ENCODE data around the gene CST7.
"Not testable (repeated sequence)": the region's sequence is repeated elsewhere in the genome, so short reads cannot be mapped to it uniquely, and the experiment has no call there.

CST7 gene

DNA sequence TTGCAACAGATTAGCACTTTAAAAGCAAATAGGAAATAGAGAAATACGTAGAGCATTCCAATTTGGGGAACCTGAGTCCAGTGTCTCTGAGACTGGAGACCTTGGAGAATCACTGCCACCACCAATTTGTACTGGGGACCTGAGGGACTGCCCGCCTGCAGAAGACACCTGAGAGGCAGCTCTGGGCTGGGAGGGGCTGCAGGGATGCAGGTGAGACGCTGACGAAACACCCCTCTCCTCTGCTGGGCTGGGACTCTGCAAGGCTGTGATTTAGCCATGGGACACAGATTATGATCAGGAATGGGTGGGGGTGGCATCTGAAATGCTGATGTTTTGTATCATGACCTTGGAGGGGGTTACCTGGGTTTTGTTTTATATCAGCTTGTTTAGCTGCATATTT lies 50.5 kb downstream of the CST7 start:
- DNase-seq, result no peak

DNA sequence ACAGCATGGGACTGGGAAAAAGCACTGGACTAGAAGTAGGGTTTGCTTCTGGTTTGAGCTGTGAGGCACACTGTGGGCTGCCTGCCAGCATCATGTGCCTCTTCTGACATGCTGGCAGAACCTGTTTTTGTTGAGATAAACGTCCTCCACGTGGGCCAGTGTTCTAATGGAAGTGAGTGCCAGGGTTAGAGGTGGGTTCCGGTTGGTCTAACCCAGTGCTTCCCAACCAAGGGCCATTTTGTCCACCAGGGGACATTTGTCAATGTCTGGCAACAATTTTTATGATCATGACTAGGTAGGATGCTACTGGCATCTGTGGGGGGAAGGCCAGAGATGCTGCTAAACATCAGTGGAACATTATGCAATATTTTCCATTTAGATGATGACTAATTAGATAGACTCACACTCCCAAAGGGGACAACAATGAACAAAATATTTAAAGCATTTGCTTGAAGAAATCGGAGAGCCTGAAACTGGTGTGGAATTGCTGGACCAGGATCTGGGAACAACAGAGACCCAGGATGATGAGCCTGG lies 51.3 kb downstream of the CST7 start:
- DNase-seq, result peak in 4 of 58 donors; percentile 23 to 70 (median 28)

DNA sequence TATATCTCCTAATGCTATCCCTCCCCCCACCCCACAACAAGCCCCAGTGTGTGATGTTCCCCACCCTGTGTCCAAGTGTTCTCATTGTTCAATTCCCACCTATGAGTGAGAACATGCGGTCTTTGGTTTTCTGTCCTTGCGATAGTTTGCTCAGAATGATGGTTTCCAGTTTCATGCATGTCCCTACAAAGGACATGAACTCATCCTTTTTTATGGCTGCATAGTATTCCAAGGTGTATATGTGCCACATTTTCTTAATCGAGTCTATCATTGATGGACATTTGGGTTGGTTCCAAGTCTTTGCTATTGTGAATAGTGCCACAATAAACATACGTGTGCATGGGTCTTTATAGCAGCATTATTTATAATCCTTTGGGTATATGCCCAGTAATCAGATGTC lies 52.3 kb downstream of the CST7 start:
- DNase-seq, result not testable (repeated sequence)

DNA sequence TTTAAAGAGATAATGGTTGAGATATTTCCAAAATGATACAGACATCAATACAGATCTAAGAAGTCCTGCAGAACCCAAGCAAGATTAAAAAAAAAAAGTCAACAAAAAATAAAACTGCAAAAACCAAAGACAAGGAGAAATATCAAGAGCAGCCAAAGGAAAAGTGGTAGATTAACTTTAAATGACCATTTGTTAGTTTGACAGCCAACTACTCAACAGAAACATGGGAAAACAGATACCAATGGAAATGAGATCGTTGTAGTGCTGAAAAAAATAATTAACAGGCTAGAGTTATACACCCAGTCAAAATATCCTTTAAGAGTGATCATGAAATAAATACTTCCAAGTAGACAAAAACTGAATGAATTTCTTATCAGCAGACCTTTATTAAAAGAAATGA lies 53.9 kb downstream of the CST7 start:
- no peak for DNase-seq

DNA sequence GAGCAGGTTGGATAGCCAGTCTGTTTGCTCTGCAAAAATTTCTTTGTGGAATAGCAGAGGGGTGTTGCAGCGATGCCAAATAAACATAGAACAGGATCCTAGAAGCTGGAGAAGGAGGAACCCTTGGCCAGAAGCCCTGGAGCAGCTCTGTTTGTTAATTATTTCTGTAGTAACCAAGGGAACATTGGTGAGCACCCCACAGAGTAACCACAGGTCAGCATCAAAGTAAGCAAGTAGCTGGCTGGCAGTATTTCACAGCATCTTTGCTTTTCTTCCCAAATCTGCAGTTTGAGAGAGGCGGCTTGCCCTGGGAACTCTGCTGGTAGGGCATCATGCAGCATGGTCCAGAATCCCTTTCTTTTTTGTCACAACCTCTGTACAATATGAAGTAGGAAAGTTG lies 56.2 kb downstream of the CST7 start:
- DNase-seq, result peak in 18 of 58 donors; percentile 21 to 82 (median 52)

DNA sequence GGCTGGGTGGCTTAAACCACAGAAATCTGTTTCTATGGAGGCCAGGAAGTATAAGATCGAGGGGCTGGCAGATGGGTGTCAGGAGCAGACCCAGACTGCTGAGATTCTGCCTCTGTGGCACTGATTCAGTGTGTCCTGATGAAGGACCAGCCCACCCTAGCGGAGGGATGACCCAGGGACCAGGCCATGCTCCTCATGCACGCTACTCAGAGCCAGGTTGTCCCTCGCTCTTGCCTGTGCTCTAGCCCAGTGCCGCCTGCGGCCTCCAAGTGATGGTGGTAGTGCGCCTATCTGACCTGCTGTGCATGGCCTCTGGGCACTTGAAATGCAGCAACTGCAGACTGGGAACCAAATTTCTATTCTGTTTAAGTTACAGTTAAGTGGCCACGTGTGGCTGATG lies 56.6 kb downstream of the CST7 start:
- no peak for DNase-seq

DNA sequence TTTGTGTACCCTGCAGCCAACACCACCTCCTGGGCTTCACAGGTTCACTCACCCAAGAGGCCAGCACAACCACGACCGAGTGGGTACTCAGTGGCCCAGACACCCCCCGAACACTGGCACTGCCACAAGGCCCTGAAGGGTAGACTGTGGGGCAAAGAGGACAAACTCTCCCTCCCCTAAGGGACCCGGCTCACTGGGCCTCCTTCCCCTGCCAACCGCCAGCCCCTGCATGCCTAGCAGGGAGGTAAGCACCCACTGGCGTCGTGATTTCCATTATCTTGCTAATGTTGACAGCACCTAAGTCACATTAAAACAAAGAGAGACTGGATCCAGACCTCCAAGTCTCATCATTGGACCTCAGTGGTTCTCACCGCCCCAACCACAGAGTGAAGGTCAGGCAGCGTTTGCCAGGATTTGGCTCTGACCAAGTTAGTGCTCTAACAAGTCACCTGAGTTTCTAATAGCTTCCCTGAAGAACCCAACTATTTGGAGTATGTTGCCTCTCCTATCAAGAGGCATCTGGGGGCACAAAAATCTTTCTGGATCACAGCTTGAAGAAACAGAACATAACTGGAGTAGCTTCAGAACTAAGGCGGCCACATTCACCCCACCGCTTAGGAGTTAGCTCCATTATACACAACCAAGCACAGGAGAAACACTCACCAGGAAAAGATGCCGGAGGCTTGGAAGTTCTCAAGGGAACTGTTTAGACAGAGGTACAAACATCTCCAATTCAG lies 57.5 kb downstream of the CST7 start:
- no peak for DNase-seq

DNA sequence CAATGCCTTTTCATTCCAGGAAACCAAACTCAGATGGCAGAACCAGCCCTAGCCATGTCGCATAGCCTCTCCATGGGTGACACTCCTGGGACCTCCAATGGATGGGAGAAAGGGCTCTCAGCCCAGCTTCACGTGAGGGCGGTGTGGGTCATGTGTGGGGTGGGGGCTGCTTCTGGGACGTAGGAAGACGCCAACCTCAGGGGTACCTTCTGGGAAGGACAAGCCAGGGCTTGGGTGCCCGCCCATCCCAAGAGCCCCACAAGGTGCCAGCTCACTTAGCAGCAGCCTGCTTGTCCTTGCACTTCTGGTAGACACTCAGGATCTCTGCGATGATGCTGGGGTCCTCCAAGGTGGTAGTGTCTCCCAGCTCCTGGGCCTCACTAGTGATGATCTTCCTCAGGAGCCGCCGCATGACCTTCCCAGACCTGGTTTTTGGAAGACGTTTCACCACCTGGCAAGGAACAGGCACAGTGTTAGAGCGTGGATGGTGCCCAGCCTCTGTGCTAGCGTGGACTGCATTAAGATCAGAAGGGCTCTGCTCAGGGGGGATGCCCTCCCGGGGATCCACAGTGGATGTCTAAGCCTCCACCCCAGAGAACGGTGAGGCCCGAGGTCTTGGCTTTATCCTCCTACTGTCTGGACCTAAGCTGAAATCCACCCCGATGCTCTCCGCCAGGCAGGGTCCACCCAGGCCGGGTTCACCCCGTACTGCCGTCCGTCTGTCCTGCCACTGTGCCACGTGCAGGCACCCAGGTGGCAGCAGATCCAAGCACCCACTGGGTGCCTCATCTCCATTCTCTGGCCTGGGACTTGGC lies 58.6 kb downstream of the CST7 start:
- DNase-seq, result no peak

DNA sequence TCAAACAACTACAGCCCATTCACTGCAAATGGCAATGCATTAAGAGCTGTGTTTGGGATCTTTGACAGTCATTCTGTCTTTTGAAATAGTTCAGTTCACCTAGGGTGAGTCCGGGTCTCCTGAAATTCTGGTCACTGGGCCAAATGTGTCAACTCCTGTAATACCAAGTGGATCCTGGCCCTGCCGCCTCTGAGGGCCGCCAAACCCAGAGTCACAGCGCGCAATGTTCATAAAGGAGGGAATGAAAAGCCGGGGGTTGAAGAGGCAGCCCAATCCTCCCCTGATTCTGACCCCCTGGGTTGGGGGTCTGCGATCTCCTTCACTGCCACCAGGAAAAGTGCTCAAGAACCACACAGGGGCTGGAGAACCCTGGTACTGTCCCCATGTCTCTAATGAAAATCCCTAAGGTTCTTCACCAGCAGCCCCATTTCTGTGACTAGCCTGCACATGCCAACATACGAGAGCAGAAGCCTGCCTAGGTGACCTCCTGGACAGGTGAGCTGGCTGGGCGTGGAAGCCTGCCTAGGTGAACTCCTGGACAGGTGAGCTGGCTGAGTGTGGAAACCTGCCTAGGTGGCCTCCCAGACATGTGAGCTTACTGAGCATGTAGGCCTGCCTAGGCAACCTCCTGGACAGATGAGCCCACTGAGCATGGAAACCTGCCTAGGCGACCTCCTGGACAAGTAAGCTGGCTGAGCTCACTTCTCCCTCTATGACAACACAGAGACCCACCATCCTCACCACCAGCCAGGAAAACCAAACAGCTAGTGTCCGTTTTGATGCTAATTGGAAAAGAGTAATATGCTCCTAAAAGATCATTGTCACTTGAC lies 59.5 kb downstream of the CST7 start:
- no peak for DNase-seq
